Activated CD8-positive, alpha-beta memory T cell treated with anti-CD3 and anti-CD28 coated beads, Interleukin-2, amount 10 ng/mL, durations not matched to agents 7 days and 5 days (primary cell): ENCODE data around the gene NYAP2. TPM values are rescaled to one million over a fixed set of nuclear protein-coding genes. Genes with fewer than 3 reads are reported as not detected.

ENCODE experiments used
- ATAC-seq: fragments of 150-1000 bp; cut with Tn5 transposase; one replicate; pipeline ENCODE4 v1.10.0; 2021; ENCODE audit warnings: moderate library complexity
- CTCF ChIA-PET: fragments of 350-600 bp; sonication (Branson Sonifier 250); formaldehyde crosslinking; loops from one replicate; lab custom pipeline; 2021; ENCODE audit warnings: antibody characterized with exemption; lab: Charles Lee
- DNase-seq: peaks from one replicate; pipeline ENCODE4 v3.0.0-alpha.2; 2020
- H3K27ac Mint-ChIP-seq: one replicate; pipeline ENCODE4 v1.8.0; 2021; ENCODE audit warnings: mild to moderate bottlenecking, mixed read lengths
- H3K27me3 Mint-ChIP-seq: one replicate; pipeline ENCODE4 v1.8.0; 2021; ENCODE audit warnings: mixed read lengths
- H3K36me3 Mint-ChIP-seq: one replicate; pipeline ENCODE4 v1.8.0; 2021; ENCODE audit warnings: mild to moderate bottlenecking, mixed read lengths
- H3K4me1 Mint-ChIP-seq: one replicate; pipeline ENCODE4 v1.8.0; 2021; ENCODE audit warnings: mixed read lengths
- H3K4me3 Mint-ChIP-seq: one replicate; pipeline ENCODE4 v1.8.0; 2021; ENCODE audit warnings: mild to moderate bottlenecking, moderate library complexity, mixed read lengths
- H3K9me3 Mint-ChIP-seq: one replicate; pipeline ENCODE4 v1.8.0; 2022; ENCODE audit warnings: low read depth, mixed read lengths
- total RNA-seq, 2 experiments: library from RNA; stranded (reverse); gene quantifications; one replicate each; pipeline ENCODE4 v1.2.3, GENCODE V29; 2021

NYAP2 gene
- total RNA-seq, 2 experiments from 2014 or later = not detected

DNA sequence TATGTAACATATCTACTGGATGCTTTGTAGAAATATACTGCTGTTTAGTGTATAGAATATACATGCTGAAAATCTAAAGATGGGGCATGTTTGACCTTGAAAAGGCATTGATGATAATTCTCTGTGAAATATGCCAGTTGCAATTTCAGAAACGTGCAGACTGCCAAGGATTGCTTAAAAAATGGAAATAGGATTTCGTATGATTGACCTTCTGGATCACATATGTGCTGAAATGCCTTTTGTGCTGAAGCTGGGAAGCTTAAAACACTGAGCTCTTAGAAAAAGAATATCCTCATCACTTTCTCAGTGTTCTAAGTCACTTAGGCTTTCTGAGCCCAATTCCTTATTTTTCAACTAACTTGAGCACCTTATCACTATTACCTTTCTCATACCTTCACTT lies 14.3 kb downstream of the NYAP2 start:
- CTCF ChIA-PET = no interaction called here
- no peaks in the 10 kb centered on the region for H3K9me3 Mint-ChIP-seq
- peaks cover 4% of the 10 kb centered on the region for H3K27me3 Mint-ChIP-seq

DNA sequence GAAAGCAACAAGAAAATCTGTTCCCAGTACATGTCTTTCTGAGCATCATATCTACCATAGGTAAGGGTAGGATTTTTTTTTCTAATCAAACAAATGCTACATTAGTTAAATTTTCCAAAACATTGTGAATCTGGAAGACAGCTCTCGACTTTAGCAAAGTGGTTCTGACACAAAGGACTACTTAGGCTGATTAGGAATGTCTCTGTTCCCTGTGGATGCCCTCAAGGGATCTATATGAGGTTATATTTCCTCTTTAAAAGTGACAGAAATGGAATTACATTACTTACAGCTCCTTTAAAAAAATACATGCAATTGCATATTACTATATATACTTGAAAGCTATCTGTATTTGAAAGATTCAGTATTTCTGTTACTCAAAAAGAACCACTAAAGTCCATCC lies 15.4 kb downstream of the NYAP2 start:
- CTCF ChIA-PET = no interaction called here
- peaks cover 4% of the 10 kb centered on the region for H3K27me3 Mint-ChIP-seq
- ATAC-seq (no peak), DNase-seq (no peak)
- no peaks in the 10 kb centered on the region for H3K9me3 Mint-ChIP-seq
- no peaks in the 10 kb centered on the region for H3K4me1 Mint-ChIP-seq
- H3K4me3 Mint-ChIP-seq = no peak overlapping the region
- H3K27ac Mint-ChIP-seq = no peak overlapping the region
- H3K36me3 Mint-ChIP-seq = no peaks in the 10 kb centered on the region

More for the DNA sequence above, 14.3 kb downstream of the NYAP2 start:
- H3K36me3 Mint-ChIP-seq = no peaks in the 10 kb centered on the region
- no peak overlapping the region for H3K27ac Mint-ChIP-seq
- no peak overlapping the region for H3K4me3 Mint-ChIP-seq
- DNase-seq (no peak), ATAC-seq (no peak)
- H3K4me1 Mint-ChIP-seq = no peaks in the 10 kb centered on the region

DNA sequence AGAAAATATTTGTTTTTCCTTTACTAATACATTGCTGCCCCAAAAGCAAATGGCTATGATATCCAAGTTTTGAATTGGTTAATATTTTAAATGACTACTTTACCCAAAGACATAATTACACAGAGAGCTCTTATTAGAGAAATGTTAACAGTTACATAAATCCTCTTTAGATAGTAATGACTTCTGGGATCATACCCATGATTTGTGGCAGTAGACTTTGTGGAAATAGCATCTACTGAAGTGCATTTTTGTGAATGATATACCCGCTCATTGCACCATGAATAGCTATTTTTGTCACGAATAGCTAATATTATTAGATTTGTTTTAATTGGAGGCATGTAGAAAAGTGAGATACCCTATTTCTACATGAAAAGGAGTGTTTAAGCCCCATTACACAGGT lies 15.8 kb downstream of the NYAP2 start:
- no peak overlapping the region for H3K4me3 Mint-ChIP-seq
- peaks cover 4% of the 10 kb centered on the region for H3K27me3 Mint-ChIP-seq
- DNase-seq = no peak
- CTCF ChIA-PET = no interaction called here
- H3K9me3 Mint-ChIP-seq = no peaks in the 10 kb centered on the region
- H3K4me1 Mint-ChIP-seq = no peaks in the 10 kb centered on the region
- H3K36me3 Mint-ChIP-seq = no peaks in the 10 kb centered on the region
- no peak for ATAC-seq
- H3K27ac Mint-ChIP-seq = no peak overlapping the region

DNA sequence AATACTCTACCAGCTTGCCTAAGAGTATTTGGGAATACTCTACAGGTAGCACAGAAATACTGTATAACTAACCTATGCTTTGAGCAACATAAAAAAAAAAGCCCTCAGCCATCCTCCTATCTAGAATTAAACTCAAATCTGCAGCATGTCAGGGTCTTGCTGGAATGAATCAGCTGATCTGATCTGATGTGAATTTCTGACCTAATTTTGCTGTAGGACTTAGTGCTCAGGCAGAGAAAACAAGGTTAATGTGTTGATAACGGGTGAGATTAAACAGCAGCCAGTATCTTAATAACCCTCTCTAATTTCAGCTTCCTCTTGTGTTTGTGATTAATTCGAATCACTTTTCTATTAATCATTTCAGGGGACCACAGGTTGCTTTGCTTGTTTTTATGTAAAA lies 16.3 kb downstream of the NYAP2 start:
- ATAC-seq (no peak), DNase-seq (no peak)
- H3K27ac Mint-ChIP-seq = no peak overlapping the region
- H3K36me3 Mint-ChIP-seq = no peaks in the 10 kb centered on the region
- no peak overlapping the region for H3K4me3 Mint-ChIP-seq
- peaks cover 4% of the 10 kb centered on the region for H3K27me3 Mint-ChIP-seq
- no peaks in the 10 kb centered on the region for H3K9me3 Mint-ChIP-seq
- CTCF ChIA-PET = no interaction called here
- H3K4me1 Mint-ChIP-seq = no peaks in the 10 kb centered on the region

DNA sequence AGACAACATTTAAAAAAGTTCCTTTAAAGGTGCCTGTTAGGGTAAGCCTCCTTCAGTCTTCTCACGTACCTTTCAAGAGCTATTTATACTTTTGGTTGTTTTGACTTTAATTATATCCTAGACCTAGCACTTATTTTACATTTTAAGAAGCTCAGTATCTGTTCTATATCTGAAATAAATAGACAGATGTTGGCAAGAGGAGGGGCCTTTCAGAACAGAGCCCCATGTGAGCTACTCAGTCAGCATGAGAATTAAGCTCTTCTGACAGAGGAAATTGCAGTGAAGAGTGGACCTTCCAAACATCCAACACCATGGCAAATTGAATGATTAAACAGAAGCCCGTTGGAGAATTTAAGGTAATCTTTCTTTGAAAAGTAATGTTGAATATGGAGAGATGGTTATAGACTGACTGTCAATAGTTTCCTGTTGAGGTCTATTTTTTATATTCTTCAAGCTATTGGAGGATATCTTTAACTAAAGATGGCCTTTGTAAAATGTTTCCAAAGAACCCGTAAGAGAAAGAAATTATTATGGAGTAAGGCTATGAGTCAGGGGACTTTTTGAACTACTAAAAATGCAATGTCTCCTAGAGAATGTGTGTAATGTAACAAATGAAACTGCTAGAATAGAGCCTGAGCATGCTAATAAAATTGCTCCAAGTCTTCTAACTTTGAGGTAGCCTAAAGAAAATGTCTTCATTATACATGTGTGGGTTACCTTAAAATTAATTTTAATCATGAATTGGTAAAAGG lies 17.3 kb downstream of the NYAP2 start:
- ATAC-seq = no peak
- no peak for DNase-seq
- CTCF ChIA-PET = no interaction called here
- Mint-ChIP-seq H3K4me3 (no peak overlapping the region), H3K27me3 (peaks cover 4% of the 10 kb centered on the region), H3K4me1 (no peaks in the 10 kb centered on the region), H3K9me3 (no peaks in the 10 kb centered on the region), H3K27ac (no peak overlapping the region), H3K36me3 (no peaks in the 10 kb centered on the region)

DNA sequence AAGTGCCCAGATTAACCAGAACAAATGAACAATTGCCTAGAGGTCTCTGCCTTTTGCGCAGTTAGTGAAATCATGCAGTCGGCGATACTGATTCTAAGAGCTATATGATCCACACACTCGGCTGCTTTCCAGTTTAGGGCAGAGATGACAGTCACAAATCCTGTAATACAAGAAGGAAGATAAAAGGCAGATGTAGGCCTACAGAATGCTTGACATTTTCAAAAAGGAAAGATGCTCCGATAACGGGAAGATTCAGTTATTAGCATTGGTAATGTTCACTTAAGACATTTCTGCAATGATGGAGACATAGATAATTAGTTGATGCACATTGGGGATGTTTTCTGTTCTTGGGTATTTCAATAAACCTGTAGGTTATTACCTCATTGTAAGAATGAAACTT lies 19.5 kb downstream of the NYAP2 start:
- Mint-ChIP-seq H3K27ac (no peak overlapping the region), H3K27me3 (peaks cover 4% of the 10 kb centered on the region), H3K4me3 (no peak overlapping the region), H3K4me1 (no peaks in the 10 kb centered on the region), H3K9me3 (no peaks in the 10 kb centered on the region), H3K36me3 (no peaks in the 10 kb centered on the region)
- DNase-seq (no peak), ATAC-seq (no peak)
- CTCF ChIA-PET = no interaction called here

DNA sequence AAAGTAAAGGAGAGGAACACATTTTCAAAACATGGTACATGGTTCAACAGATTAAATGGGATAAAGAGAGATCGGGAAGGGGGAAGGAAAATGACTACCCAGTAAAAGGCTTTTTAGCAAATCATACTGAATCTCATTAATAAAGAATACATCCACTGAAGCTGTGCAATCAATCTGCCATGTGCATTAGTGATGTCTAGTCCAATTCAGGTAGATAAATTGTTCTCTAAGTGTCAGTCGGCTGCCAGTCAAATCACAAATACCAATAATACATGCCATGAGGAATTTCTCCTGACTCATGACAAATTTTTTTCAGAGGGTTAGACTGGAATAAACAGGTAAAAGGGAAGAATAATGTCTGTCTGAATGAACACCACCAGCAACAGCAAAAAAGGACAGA lies 22.6 kb downstream of the NYAP2 start:
- no peak for ATAC-seq
- Mint-ChIP-seq H3K4me1 (no peaks in the 10 kb centered on the region), H3K36me3 (no peaks in the 10 kb centered on the region), H3K27ac (no peak overlapping the region), H3K27me3 (peaks cover 3% of the 10 kb centered on the region), H3K9me3 (no peaks in the 10 kb centered on the region), H3K4me3 (no peak overlapping the region)
- no peak for DNase-seq
- CTCF ChIA-PET = no interaction called here

DNA sequence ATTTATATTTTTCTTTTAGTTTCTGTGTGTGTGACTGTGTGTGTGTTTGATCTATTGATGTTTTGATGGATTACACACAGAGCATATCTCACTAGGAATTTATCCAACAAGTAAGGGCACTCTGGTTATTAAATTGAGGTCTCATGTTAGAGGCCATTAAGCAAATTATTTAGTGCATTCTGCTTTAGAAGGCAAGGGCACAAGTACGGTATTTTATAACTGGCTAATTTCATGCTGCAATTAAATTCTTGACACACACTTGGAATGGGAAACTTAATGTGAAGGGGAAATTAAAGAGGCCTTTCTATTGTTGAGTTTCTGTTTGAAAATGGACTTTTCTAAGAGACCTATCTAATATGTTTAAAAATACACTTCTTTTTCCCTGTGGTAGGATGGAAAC lies 25.8 kb downstream of the NYAP2 start:
- ATAC-seq (no peak), DNase-seq (no peak)
- CTCF ChIA-PET = no interaction called here
- Mint-ChIP-seq H3K4me3 (no peak overlapping the region), H3K9me3 (no peaks in the 10 kb centered on the region), H3K27ac (no peak overlapping the region), H3K27me3 (peaks cover 7% of the 10 kb centered on the region), H3K4me1 (no peaks in the 10 kb centered on the region), H3K36me3 (no peaks in the 10 kb centered on the region)

DNA sequence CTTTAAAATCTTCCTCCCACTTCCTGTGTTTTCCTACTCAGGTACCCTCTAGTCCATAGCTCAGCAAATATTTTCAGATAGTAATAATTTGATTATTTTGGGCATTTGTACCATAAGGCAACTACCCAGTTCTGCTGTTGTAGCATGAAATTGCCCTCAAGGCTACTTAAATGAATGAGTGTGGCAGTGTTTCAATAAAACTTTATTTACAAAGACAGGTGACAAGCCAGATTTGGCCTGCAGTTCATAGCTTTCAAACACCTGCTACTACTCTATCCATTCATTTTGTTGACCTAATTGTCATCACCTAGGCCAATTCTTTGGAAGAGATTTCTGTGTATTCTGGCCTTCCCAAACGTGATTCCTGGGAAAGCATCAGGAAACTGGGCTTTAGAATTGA lies 28.9 kb downstream of the NYAP2 start:
- Mint-ChIP-seq H3K36me3 (no peaks in the 10 kb centered on the region), H3K9me3 (no peaks in the 10 kb centered on the region), H3K4me3 (no peak overlapping the region), H3K27ac (no peak overlapping the region), H3K27me3 (peaks cover 7% of the 10 kb centered on the region), H3K4me1 (no peaks in the 10 kb centered on the region)
- no peak for ATAC-seq
- no peak for DNase-seq
- CTCF ChIA-PET = no interaction called here

DNA sequence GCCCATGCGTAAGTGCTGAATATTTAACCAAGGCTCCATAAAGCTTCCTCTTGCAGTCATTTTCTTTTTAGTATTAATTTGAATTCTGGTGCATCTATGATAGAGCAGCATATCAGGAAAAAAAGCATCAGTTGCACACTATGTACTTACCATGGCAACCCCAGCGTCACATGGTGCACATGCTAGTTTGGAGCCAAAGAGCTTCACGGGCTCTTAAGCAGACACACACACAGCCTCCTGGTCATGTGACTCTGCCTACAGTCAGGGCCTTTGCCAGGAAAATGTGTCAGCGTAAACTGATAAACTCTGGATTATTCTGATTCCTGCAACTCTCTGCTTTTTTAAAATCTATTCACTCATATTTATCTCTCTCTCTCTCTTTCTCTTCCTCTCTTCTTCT lies 30.2 kb downstream of the NYAP2 start:
- no peaks in the 10 kb centered on the region for H3K9me3 Mint-ChIP-seq
- CTCF ChIA-PET = no interaction called here

DNA sequence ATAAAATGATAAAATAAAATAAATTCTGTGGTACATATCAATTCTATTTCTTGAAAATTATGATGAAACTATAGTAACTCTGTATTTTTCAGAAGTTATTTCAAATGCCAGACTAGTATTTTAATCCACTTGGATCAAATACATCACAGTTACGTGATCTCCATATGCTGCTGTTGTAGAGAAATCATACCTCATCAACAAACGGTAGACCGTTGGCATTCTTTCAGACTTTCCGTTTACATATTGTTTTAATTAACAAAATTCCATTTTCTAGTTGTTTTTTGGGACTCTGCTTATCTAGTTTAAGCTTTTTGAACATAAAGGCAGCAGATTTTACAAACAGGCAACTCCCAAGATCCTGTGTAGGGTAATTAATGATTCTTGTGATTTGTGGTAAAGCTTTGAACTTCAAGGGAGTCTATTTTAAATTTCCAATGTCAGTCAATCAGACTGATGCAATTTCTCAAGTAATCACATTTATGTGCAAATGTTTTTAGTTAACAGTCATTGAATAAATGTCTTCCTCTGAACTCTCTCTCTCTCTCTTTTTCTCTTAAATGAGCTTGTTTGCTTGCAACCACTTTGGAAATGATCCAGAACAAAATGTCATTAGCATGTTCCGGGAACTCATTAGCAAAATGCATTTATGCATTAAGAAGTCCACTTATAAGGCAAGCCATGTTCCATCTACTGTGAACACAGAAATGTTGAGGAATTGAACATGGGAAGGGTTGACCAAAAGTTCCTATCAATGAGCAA lies 31.8 kb downstream of the NYAP2 start:
- no peak overlapping the region for H3K27ac Mint-ChIP-seq
- H3K27me3 Mint-ChIP-seq = peaks cover 7% of the 10 kb centered on the region
- no peak overlapping the region for H3K4me3 Mint-ChIP-seq
- ATAC-seq (no peak), DNase-seq (no peak)
- H3K4me1 Mint-ChIP-seq = no peaks in the 10 kb centered on the region
- CTCF ChIA-PET = no interaction called here
- no peaks in the 10 kb centered on the region for H3K9me3 Mint-ChIP-seq
- no peaks in the 10 kb centered on the region for H3K36me3 Mint-ChIP-seq

More for the DNA sequence above, 30.2 kb downstream of the NYAP2 start:
- no peak overlapping the region for H3K27ac Mint-ChIP-seq
- H3K27me3 Mint-ChIP-seq = peaks cover 7% of the 10 kb centered on the region
- ATAC-seq (no peak), DNase-seq (no peak)
- no peaks in the 10 kb centered on the region for H3K36me3 Mint-ChIP-seq
- H3K4me3 Mint-ChIP-seq = no peak overlapping the region
- no peaks in the 10 kb centered on the region for H3K4me1 Mint-ChIP-seq

DNA sequence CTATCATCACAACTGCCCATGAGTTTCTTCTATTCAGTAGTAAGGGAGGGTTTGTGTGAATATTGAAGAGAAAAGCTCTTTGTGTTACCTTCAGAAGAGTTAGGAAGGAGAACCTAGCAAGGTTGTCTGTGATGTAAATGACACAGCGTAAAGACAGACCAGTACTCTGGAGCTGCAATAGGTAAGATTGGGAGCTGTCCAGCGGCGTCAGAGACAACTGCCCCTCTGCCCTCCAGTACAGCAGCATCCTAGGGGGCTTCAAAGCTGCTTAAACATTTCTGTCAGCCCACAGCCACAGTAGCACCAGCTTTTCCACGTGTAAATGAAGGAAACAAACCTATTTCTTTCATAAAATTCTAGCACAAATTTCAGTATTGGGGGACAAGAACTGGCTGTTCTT lies 34.5 kb downstream of the NYAP2 start:
- no peak for DNase-seq
- CTCF ChIA-PET = no interaction called here
- no peaks in the 10 kb centered on the region for H3K9me3 Mint-ChIP-seq
- no peaks in the 10 kb centered on the region for H3K36me3 Mint-ChIP-seq
- H3K27me3 Mint-ChIP-seq = no peaks in the 10 kb centered on the region
- no peaks in the 10 kb centered on the region for H3K4me1 Mint-ChIP-seq
- H3K27ac Mint-ChIP-seq = no peak overlapping the region
- ATAC-seq = no peak
- no peak overlapping the region for H3K4me3 Mint-ChIP-seq

DNA sequence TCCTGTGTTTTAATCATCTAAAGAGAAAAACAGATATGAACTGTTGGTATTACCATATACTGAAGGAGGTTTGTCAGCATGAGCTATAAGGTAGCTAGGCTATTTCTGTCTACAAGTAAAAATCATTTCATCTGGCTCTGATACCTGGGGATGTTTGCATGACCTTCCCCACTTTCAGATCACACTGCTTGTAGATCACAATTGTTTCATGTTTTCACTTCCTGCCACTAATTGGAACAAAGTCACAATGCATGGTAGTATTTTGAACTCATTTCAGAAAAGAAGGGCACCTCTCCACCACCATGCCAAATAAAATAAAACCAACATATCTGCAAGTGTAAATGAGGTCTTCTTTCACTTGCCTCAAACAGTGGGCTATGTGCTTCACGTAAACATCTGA lies 37.8 kb downstream of the NYAP2 start:
- Mint-ChIP-seq H3K4me1 (no peaks in the 10 kb centered on the region), H3K36me3 (no peaks in the 10 kb centered on the region), H3K9me3 (no peaks in the 10 kb centered on the region), H3K27ac (no peak overlapping the region), H3K27me3 (peaks cover 3% of the 10 kb centered on the region), H3K4me3 (no peak overlapping the region)
- DNase-seq (no peak), ATAC-seq (no peak)
- CTCF ChIA-PET = interaction anchor here (0.7 kb wide), 1 partner anchor 762 kb away, joined by 3 read pairs; no protein-coding TSS in a partner anchor

DNA sequence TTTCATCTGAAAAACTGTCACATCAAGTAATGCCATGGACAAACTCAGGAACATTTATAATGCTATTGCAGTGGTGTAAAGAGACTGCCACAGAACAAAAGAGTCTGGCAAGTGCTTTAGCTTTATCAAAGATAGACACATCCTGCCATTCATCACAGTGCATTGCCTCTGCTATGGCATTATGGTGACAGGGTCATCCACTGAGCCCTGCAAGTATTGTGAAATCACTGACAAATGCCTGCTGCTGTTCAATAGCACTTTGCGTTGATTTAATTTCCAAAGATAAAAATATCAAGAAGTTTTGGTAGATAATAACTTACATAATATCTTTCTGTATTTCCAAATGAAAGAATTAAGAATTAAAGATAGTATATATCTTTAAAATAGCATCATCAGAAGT lies 38.7 kb downstream of the NYAP2 start:
- H3K9me3 Mint-ChIP-seq = no peaks in the 10 kb centered on the region
- no peak overlapping the region for H3K4me3 Mint-ChIP-seq
- H3K27ac Mint-ChIP-seq = no peak overlapping the region
- no peaks in the 10 kb centered on the region for H3K36me3 Mint-ChIP-seq
- peaks cover 4% of the 10 kb centered on the region for H3K27me3 Mint-ChIP-seq
- DNase-seq (no peak), ATAC-seq (no peak)
- no peaks in the 10 kb centered on the region for H3K4me1 Mint-ChIP-seq
- CTCF ChIA-PET = interaction anchor here (0.5 kb wide), 1 partner anchor 11 kb away, joined by 3 read pairs; no protein-coding TSS in a partner anchor
